CD4-positive, alpha-beta T cell treated with Interleukin-17A for 1 hour (primary cell): ENCODE results near the gene PEX10.

Source experiments
- DNase-seq: peaks from one replicate; pipeline ENCODE4 v3.0.0-alpha.2; 2020

PEX10 gene

DNA sequence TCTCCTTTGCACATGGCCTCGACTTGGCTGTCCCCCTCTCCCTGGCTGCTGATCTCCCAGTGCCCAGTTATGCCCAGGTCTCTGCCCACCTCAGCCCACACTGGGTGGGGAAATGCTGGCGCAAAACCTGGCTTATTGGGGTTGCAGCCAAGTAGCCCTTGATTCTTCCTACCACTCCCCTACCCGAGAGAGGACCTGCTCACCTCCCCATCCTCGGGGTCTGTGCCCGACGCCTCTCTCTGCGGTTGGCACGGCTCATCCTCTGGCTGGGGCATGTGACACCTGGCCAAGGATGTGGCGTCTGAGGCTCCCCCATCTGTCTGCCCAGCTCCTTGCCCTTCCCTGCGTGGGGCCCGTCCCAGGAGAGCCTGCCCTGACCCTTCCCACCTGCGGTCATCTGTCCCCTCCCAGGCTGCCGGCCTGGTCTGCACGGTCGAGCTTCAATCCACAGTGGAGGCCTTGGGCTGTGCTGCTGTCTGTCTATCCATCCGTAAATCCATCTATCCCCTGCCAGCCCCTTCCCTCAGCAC, 6.5 kb upstream of the PEX10 start:
- no peak for DNase-seq

DNA sequence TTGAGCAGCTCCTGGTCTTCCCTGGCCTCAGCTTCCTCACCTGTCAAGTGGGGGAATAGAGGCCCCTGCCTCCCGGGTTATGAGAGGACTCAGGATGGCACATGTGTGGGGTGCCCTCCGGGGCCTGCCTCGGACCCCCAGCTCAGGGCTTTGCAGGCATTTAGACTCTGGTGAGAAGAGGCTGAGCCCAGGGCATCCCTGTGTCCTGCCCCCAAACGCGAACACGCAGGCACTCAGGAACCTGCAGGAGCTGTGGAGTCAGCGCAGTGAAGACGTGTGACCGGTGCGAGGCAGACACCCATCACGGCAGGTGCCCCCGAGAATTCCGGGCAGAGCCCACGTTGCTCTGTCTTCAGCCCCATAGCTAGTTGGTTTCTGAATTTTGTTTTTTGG, 5.5 kb upstream of the PEX10 start:
- no peak for DNase-seq

DNA sequence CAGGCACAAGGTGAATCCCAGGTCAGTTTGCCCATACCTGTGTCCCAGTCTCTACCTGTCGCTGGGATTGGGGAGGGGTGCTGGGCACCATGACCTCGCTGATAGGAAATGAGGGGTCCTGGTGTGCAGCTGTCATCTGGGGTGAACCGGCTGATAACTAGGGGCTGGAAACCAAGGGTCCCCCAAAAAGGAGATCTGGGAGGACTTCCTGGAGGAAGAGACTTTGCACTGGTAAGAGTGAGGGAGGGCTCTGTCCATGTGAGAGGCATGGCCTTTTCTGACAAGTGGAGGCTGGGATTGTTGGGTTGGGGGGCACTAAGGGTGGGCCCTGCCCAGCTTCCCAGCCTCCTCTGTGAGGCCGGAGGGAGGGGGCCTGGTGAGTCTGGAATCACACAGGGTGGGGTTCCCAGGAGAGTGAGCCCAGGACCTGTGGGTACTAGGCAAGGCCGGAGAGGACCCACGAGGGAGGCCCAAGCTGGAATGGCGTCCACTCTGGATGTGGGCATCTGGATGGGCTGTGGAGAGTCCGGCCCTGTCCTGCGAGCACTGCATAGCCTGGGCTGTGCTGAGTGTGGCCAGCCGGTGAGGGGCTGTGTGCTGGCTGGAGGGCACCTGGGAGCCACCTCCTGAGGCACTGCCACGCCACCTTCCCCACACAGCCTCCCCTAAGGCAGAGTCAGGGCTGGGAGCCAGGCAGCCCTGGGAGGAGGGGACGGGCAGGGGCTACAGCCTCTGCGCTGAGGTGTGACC, 4.9 kb upstream of the PEX10 start:
- DNase-seq: no peak

DNA sequence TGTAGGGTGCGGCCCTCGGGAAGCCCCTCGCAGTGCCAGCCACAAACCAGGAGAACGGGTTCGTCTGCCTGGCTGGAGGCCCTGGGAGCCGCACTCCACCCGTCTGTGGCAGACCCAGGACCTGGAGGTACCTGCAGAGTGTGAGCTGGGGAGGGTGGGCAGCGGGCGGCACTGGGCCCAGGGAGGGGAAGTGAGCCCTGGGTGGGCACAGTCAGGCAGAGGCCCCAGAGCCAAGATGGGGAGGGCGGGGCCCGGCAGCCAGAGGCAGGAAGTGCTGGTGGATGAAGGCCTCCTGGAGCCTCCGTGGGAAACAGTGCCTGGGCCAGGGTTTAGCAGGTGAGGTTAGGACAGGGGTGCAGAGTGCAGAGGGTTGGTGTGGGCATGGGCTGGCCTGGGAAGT, 4.0 kb upstream of the PEX10 start:
- peak; percentile 31 for DNase-seq

DNA sequence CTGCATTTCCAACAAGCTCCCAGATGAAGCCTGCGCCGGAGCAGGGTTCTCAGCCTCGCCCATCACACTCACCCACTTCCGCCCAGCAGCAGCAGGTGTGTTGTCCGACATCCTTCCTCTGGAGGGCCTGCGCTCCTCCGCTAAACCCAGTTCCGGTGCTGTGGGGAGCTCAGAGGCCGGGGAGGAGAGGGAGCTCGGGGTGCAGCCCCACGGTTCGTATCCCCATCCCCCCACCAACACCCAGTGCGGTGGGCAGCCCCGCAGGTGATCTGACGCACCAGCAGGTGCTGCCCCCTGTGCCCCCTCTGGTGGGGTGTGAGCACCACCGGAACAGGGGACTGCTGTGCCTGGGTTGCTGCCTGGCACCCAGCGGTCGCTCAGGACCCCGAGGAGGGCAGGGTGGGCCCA, 3.4 kb upstream of the PEX10 start:
- peak; percentile 60 for DNase-seq

DNA sequence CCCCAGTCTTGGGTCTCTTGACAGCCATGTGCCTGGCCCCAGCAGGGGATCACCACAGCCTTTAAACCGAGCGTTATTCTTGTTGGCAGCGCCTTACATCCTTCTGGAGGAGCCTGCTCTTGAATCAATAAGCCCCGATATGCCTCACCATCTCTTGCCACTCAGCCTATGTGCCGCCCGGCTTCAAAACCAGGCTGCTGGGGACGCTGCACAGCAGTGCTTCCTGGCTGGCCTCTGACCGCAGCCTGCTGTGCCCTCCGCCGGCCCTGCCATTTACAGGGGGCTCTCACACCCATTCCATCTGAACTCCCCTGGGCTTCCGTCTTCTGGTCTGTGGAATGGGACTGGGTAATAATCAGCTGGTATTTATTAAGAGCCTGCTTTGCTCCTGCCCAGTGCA, 3.0 kb upstream of the PEX10 start:
- DNase-seq: no peak

DNA sequence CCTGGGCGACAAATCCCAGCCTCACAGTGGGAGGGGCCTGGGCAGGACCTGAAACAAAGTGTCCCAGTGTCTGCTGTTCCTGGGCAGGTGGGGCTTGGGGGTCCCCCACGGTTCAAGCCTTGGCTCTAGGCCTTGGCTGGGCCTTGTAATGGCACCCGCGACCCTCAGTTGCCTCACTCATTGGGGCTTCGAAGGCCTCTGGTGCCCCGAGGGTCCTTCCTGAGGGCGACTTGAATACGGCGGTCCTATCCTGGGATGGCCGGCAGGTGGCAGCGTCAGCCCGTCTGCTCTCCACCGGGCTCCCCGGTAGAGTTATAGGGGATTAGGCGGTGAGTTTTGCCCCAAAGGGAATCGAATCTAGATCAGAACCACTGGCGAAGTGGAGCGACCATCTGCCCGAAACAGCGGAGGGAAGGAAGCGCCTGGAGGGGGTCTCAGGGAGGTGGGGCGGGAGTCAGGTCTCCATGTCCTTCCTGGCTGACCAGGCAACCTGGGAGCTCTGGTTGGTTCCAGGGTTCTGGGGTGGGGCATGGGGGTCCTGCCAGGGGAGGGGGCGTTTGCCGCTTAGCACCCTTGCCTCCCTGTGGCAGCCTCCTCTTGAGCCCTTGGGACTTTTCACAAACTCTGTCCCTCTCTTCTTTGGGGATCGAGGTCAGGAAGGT, 2.1 kb upstream of the PEX10 start:
- DNase-seq: peak; percentile 84

DNA sequence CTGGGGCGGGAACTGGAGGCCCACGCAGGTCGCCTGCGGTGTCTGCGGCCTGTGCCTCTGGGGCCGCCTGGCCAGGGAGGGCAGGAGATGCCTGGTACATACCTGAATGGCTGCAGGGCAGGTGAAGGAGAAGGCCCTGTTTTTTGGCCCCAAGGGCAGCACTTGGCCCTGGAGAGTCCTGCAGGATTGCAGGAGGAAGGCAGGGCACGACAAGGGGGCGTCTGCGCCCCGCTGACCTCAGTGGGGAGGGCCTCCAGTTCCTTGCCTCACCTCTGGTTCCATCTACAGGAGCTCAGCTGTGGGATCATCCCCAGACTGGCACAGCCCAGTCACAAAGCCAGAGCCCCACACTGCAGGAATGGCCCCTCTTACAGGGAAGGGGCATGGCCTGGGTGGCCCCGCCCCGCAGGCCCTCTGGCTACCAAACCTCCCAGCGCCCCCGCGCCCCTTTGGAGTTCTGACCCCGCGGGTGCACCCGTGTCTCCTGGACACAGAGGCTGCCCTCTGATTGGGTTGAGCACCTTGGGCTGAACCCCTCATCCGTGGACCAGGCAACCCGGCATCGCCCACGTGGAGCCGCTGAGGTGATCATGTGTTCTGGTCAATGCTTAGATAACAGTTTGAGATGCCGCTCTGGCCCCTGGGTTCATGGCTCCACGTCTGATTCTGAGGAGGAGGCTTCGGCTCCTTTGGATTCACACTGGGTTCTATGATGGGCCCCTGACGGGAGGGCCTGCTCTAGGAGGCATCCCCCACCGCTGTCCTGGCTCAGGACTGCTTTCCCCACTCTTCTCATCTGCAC, 1.3 kb upstream of the PEX10 start:
- DNase-seq: no peak

DNA sequence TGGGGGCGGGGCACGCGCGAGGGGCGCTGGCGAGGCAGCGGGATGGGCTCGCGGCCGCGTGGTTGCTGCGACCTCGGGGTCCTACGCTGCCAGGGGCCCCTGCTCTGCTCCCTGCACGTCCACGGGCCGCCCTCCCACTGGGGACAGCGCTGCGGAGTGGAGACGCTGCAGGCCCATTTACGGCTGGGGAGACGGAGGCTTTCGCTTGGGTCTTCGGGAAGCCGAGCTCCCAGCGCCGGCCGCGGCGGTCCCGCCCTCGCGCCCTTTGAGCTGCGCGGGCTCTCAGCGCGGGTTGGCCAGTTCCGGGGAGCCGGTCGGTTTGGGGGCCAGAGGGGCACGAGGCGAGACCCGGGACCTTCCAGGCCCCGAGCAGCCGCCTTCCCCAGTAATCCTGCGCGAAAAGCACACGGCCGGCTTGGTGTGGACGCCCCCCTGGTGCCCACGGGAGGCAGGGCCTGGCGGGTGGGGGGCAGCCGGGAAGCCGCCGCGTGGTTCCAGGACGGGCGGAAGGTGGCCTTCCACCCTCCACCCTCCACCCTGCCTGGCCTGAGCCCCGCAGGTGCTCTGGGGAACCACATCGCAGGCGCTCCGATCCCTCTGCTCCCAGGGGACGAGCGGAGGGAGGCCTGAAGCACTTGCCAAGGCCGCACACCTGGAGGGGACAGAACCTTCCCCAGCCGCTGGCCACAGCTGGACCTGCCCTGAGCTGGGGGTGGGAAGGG, 570 bp upstream of the PEX10 start:
- no peak for DNase-seq

DNA sequence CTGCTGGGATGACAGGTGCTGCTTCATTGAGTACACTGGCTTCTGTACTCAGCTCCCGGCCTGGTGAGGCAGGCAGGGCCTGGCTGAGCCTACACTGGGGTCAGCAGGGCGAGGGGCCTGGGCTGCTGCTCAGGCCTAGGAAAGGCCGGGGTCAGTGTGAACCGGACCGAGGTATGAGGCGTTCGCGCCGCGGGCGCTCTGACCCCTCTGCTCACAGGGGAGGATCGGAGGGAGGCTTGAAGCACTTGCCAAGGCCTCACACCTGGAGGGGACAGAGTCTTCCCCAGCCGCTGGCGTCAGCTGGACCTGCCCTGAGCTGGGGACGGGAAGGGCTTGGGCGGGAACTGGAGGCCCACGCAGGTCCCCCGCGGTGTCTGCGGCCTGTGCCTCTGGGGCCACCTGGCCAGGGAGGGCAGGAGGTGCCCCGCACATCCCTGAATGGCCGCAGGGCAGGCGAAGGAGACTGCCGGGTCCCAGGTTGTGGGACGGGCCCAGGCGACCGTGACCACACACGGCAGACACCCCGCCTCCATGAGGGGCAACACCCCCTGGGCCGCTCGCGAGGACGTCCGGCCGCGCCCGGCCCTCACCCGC, 466 bp downstream of the PEX10 start:
- DNase-seq: no peak

DNA sequence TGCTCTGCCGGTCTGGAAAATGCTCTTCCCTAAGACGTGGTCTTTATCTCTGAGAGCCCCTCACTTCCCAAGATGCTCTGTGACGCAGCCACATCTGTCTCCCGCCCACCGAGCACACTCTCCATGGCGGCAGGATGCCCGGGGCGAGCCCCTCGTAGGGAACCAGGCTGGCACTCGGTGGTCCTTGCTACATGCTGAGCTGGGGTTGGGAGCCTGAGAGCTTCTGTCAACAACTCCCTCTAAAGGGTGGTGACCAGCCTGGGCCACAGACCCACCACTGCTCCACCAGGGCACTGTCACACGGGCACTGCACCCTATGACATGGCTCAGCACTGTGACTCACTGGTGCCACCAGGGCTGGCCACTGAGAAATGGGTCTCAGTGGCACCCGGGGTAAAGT, 2.6 kb downstream of the PEX10 start:
- no peak for DNase-seq

DNA sequence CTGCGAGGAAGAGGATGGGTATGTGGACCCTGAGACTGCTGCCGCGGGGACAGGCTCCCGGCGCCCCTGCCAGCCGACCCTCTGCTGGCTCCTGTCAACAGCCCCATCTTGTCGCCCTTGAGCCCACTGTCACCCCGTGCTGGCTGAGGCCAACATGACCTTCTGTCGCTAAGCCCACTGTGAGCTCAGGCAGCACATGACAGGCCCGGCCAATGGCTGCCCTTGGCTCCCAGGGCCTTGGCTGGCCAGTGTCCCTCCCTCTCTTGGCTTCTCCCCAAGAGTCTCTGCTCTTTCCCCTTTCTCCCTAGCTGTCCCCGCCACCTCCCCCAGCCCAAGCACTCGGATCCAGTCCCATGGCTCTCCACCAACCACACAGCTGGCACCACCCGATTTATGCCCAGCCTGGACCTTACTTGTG, 3.5 kb downstream of the PEX10 start:
- no peak for DNase-seq

DNA sequence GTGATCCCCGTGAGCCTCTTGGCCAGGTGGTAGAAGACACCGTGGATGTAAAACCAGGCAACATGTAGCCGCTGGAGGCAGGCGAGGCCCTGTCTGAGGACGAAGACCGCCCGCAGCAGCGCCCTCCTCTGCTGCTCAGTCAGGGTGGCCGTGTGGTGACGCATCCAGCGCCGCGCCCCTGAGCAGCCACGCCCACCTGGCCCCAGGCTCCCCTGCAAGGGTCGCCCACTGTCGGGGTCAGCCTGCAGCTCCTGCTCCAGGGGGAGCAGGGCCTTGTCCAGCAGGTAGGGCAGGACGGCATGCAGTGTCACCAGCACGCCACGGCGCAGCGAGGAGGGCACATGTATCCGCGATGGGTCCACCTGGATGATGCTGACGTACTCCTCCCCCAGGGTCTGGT, 3.9 kb downstream of the PEX10 start:
- no peak for DNase-seq

DNA sequence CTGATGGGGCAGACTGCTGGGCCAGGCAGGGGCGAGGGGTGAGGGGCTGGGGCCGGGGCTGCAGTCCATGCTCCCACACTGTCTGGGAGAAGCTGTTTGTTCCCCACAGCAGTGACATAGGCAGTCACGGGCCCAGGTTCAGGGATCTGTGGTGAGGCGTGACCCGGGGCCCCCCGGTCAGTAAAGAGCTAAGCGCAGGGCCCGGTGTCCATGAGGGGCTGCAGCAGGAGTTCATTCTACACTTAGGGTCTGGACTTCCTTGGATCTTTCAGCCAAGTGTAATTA, 4.4 kb downstream of the PEX10 start:
- DNase-seq: no peak

DNA sequence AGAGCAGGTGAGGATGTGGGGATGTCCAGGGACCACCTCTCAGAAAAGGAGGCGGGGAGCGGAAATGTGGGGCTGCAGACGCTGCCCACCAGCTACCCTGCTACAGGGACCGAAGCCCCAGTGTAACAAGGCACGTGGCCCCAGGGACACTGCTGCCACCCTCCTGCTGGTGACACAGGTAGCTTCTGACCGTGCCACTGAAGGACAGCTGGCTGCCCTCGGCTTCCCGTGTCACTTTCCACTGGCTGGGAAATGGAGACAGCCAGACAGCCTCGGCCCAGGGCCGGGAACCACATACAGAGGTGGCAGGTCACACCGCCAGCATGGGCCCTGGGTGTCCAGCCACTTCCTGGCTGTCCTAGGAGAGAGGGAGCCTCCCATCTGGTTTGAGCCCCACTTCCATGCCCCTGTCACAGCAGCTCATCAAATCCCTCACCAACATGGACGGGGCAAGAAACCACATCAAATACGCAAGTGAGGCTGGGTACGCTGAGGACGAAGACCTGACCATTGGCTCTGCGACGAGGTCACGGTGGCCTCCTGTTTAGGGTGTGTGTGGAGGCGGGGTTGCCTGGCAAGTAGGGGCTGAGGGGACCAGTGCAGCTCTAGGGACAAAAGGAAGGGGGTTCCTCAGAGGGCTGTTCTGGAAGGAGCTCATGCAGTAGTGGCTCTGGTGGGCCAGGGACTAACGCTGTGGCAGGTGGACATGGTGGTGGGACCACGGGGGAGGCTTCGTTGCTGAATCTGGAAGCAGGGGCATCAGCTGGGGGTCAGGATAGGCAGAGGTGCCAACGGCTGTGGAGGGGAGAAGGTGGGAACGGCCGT, 5.0 kb downstream of the PEX10 start:
- no peak for DNase-seq

DNA sequence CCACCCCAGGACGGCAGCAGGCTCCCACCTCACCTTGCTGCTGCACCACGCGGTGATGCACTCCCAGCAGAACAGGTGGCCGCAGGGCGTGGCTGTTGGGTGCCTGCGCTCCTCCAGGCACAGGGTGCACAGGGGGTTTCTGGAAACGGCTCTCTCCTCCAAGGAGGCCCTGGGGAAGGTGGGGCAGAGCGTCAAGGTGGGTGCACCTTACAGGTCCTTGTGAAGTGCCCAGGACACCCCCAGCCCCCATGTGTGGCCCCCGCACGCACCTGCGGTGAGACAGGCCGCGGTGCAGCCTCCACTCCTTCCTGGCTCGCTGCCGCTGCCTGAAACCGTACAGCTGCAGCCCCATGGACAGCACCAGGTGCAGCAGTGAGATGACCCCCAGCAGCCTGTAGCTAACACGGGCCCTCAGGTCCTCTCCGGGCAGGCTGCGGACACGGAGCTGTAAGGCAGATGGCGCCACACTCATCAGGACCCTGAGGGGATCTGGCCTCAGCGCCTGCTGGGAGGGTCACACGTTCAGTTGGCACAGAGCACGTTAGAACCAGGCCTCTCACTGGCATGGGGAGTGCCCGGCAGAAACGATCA, 5.8 kb downstream of the PEX10 start:
- DNase-seq: no peak

DNA sequence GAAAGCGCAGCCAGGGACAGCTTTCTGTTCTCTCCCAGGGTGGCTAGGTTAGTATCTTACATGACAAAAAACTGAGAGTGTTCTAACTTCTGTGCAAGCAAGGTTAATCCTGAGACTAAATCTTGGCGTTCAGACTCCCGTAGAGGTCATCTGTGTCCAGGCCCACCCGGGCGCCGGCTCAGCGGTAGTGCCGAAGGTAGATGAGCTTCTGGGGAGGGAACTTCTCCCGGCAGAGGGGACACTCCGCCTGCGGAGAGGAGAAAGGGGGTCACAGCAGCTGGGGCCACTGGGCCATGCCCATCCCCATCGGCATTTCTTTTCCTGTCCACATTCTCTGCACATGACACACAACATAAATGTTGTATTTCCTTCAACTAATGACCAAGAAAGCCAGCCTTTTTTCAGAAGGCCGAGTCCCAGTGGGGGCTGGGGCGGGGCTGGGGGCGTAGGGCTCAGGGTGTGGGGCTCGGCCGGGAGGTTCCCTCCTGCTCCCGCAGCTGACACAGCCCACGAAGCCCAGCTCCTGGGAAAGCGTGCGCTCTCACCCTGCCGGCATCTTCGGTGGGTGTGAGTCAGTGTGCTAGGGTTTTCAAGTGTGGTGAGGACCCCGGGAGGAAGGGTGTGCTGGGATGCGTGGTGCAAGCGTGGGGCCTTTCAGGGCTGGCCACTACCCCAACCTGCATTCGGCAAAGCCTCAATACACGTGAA, 6.6 kb downstream of the PEX10 start:
- no peak for DNase-seq

DNA sequence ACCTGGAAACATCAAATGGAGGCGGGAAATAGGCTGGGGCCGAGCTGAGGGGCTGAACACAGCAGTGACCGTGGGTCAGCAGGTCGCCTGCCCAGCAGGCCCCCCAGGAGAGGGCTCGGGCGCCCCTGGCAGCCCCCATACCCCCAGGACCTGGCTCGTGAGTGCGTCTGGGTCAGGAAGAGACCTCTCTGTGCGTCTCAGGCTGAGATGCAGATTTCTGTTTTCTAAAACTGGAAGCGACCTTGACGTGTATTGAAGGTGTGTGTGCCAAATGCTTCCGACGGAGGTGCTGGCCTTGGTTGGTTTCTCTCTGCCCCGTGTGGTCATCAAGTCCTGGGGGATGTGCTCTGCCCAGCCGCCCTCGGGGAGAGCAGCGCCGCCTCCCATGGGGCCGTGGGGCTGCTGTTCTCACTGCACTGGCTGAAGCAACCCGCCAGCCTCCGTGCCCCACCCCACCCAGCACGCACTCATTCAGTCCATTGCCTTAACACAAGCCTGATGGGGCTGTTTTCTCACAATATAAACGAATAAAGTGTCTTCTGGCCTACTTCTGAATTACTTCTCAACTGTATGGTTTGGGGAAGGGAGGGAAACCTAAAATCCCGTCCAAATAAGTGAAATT, 7.4 kb downstream of the PEX10 start:
- no peak for DNase-seq

DNA sequence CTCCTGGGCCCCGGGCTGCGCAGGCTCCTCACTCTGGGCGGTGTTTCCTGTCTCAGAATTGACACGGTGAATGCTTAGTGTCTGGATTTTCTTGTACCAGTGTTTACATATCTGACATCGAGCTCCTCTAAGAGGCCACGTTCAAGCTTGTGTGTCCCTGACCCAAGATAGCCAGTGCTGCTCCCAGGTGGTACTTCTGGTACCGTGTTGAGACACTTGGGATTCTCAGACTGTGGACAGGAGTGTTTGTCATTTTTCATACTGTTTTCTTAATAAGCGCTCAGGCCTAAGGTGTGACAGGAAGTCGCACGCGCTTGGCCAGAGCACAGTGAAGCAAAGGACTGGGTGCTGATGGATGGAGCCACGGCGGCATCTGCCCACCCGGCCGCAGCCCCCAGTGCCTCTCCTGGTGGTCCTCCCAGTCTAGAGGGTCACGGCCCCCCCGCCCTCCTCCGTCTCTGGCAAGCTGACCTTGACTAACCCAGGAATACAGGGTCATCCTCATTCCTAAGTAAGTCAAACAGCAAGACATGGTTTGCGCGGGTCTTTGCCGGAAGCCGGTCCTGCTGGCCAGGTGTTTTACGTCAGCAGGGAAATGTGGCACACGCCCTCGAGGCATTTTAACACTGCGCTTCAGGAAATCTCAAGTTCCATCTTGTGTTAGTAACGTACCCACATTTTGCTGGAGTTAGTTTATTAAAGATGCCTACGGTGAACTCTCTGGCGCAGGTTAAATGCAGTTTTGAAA, 8.0 kb downstream of the PEX10 start:
- no peak for DNase-seq

DNA sequence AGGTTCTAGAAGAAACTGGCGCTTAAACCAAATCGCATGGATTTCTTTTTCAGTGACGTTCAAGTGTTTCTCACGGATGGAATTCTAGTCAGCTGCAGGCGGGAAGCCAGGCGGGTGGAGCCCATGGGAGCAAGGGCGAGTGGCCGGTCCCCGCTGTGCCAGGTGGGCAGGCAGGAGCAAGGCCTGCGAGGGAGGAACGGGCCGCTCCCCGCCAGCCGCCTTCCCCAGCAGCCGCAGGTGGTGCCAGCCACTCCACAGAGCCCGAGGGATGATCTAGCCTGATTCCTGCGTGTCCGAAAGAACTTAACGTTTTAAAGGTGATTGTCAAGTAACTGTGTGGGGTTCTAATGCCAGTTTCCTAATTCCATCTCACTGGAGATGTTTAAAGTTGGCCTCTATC, 9.1 kb downstream of the PEX10 start:
- no peak for DNase-seq
